SK-N-SH (cell line): ENCODE measurements around the gene MEF2C. TPM values are rescaled to one million over a fixed set of nuclear protein-coding genes. Genes with fewer than 3 reads are reported as not detected.

ENCODE experiments used
- CTCF ChIA-PET: fragments of 300-600, 350-600 bp; formaldehyde crosslinking; extraction: SDS; loops from one replicate; lab custom pipeline; 2021; lab: Yijun Ruan, JAX
- POLR2A ChIA-PET: fragments of 350-600 bp; sonication (Branson Sonifier 250); formaldehyde crosslinking; extraction: SDS; loops from one replicate; lab custom pipeline; 2020; ENCODE audit warnings: antibody characterized with exemption, inconsistent platforms; lab: Yijun Ruan, JAX
- DNase-seq: peaks from one replicate; pipeline ENCODE4 v3.0.0; 2012
- H2AFZ ChIP-seq: fragments of 200-600 bp; sonication (generic); 2 replicates; pipeline ENCODE4 v1.8.1; 2016; ENCODE audit warnings: antibody characterized with exemption, mild to moderate bottlenecking, low read depth
- H3F3A ChIP-seq: fragments of 200-600 bp; sonication (generic); replicated peaks from 2 replicates; pipeline ENCODE3; 2016; ENCODE audit warnings: antibody characterized with exemption, mild to moderate bottlenecking; ENCODE audit not compliant: insufficient read depth
- H3K27ac ChIP-seq, 2 experiments: fragments of 200-500 bp in 1 of 2; fragments of 200-600 bp in 1 of 2; sonication (Bioruptor generic) in 1 of 2; sonication (generic), shearing (Covaris generic) in 1 of 2; 2 replicates each; pipeline versions ENCODE4 v1.5.1 to v1.6.1; 2014 to 2016; ENCODE audit warnings: low read depth in 2 of 2, inconsistent platforms in 1 of 2, low read length in 1 of 2, mild to moderate bottlenecking in 1 of 2, mixed read lengths in 1 of 2
- H3K27me3 ChIP-seq: fragments of 200-600 bp; sonication (generic), shearing (Covaris generic); 2 replicates; pipeline ENCODE4 v1.6.1; 2016; ENCODE audit warnings: mixed run types; ENCODE audit not compliant: insufficient read depth
- H3K36me3 ChIP-seq, 2 experiments: fragments of 200-500 bp in 1 of 2; fragments of 200-600 bp in 1 of 2; sonication (Bioruptor generic) in 1 of 2; sonication (generic) in 1 of 2; replicated peaks in 1 of 2; 2 replicates each; pipeline versions ENCODE3 to v1.5.1; 2014 to 2016; ENCODE audit warnings: low read length in 1 of 2, mild to moderate bottlenecking in 1 of 2; ENCODE audit not compliant: insufficient read depth in 2 of 2, control insufficient read depth in 1 of 2
- H3K4me1 ChIP-seq, 2 experiments: fragments of 200-500 bp in 1 of 2; fragments of 200-600 bp in 1 of 2; sonication (Bioruptor generic) in 1 of 2; sonication (generic), shearing (Covaris generic) in 1 of 2; 2 replicates each; pipeline versions ENCODE4 v1.5.1 to v1.6.1; 2014 to 2016; ENCODE audit warnings: low read depth in 1 of 2, low read length in 1 of 2, mixed run types in 1 of 2; ENCODE audit not compliant: insufficient read depth in 2 of 2, control insufficient read depth in 1 of 2
- H3K4me2 ChIP-seq: fragments of 200-600 bp; sonication (generic), shearing (Covaris generic); 2 replicates; pipeline ENCODE4 v1.6.1; 2017; ENCODE audit warnings: mixed run types
- H3K4me3 ChIP-seq, 2 experiments: fragments of 200-500 bp in 1 of 2; fragments of 200-600 bp in 1 of 2; sonication (Bioruptor generic) in 1 of 2; sonication (generic), shearing (Covaris generic) in 1 of 2; 2 replicates each; pipeline versions ENCODE4 v1.5.1 to v1.8.1; 2014 to 2016; ENCODE audit warnings: low read depth in 2 of 2, inconsistent platforms in 1 of 2, low read length in 1 of 2, mild to moderate bottlenecking in 1 of 2, mixed read lengths in 1 of 2, moderate library complexity in 1 of 2
- H3K79me2 ChIP-seq: fragments of 200-600 bp; sonication (generic); 2 replicates; pipeline ENCODE4 v1.8.1; 2017; ENCODE audit warnings: mild to moderate bottlenecking; ENCODE audit not compliant: insufficient read depth
- H3K9ac ChIP-seq: fragments of 200-600 bp; sonication (generic); 2 replicates; pipeline ENCODE4 v1.6.1; 2017; ENCODE audit warnings: mixed run types
- H3K9me2 ChIP-seq: fragments of 200-600 bp; sonication (generic); 2 replicates; pipeline ENCODE4 v1.6.1; 2017; ENCODE audit warnings: mixed run types
- H3K9me3 ChIP-seq: fragments of 200-600 bp; sonication (generic); 2 replicates; pipeline ENCODE4 v1.6.1; 2017; ENCODE audit warnings: mixed run types, mild to moderate bottlenecking, moderate library complexity
- H4K20me1 ChIP-seq: fragments of 200-600 bp; sonication (generic); 2 replicates; pipeline ENCODE4 v1.6.1; 2017; ENCODE audit warnings: mild to moderate bottlenecking, mixed run types; ENCODE audit not compliant: insufficient read depth
- CHD2 ChIP-seq: fragments of 150-350 bp; IDR thresholded peaks from 2 replicates; pipeline ENCODE4 v1.6.1; 2018; ENCODE audit warnings: low read length; ENCODE audit not compliant: partially characterized antibody
- EP300 ChIP-seq, 2 experiments: IDR thresholded peaks; 2 replicates each; pipeline versions ENCODE4 v1.4.0 to v1.6.1; 2012; ENCODE audit warnings: borderline replicate concordance in 1 of 2, low read depth in 1 of 2, low read length in 1 of 2
- EZH2phosphoT487 ChIP-seq: fragments of 200-600 bp; sonication (generic); IDR thresholded peaks from 2 replicates; pipeline ENCODE4 v1.6.1; 2017; ENCODE audit warnings: low read depth, mixed run types, mild to moderate bottlenecking, antibody characterized with exemption, moderate library complexity, borderline replicate concordance
- FOSL2 ChIP-seq: IDR thresholded peaks from 2 replicates; pipeline ENCODE4 v1.4.0; 2012; ENCODE audit warnings: low read depth, mild to moderate bottlenecking, moderate library complexity, borderline replicate concordance
- FOXJ3 ChIP-seq: sonication (generic); formaldehyde crosslinking; IDR thresholded peaks from 2 replicates; pipeline ENCODE4 v1.5.1; 2020; ENCODE audit warnings: mild to moderate bottlenecking, missing genetic modification reagents
- GABPA ChIP-seq: IDR thresholded peaks from 2 replicates; pipeline ENCODE4 v1.4.0; 2012; ENCODE audit warnings: low read depth, mild to moderate bottlenecking
- GATA2 ChIP-seq: sonication (generic); formaldehyde crosslinking; IDR thresholded peaks from 2 replicates; pipeline ENCODE4 v1.5.0; 2020; ENCODE audit warnings: mild to moderate bottlenecking, missing genetic modification reagents
- MXI1 ChIP-seq: IDR thresholded peaks from 2 replicates; pipeline ENCODE4 v1.6.1; 2012; ENCODE audit warnings: mild to moderate bottlenecking, low read depth, low read length, improper control_type of control experiment
- NFIC ChIP-seq: IDR thresholded peaks from 2 replicates; pipeline ENCODE4 v1.4.0; 2012; ENCODE audit warnings: borderline replicate concordance
- REST ChIP-seq: IDR thresholded peaks from 2 replicates; pipeline ENCODE4 v1.6.1; 2012; ENCODE audit warnings: mild to moderate bottlenecking, low read depth, low read length, moderate library complexity
- RFX5 ChIP-seq: IDR thresholded peaks from 2 replicates; pipeline ENCODE4 v1.6.1; 2012; ENCODE audit warnings: mild to moderate bottlenecking, improper control_type of control experiment, low read length
- RXRA ChIP-seq: IDR thresholded peaks from 2 replicates; pipeline ENCODE4 v1.4.0; 2012; ENCODE audit warnings: low read depth, mild to moderate bottlenecking, borderline replicate concordance
- TAF1 ChIP-seq: IDR thresholded peaks from 2 replicates; pipeline ENCODE4 v1.6.1; 2012; ENCODE audit warnings: low read depth, mild to moderate bottlenecking, low read length, moderate library complexity, borderline replicate concordance
- TEAD4 ChIP-seq: IDR thresholded peaks from 2 replicates; pipeline ENCODE4 v1.4.0; 2012; ENCODE audit warnings: mild to moderate bottlenecking, borderline replicate concordance; ENCODE audit not compliant: insufficient read depth
- USF2 ChIP-seq: fragments of 150-350 bp; IDR thresholded peaks from 2 replicates; pipeline ENCODE4 v1.6.1; 2017; ENCODE audit warnings: antibody characterized with exemption, low read length, low read depth, borderline replicate concordance
- WGBS: methylation state at CpG from one replicate; pipeline ENCODE4 v1.1.6; 2017; ENCODE audit warnings: low lambda C conversion rate; 5-methylcytosine and 5-hydroxymethylcytosine counted together
- polyA plus RNA-seq, 3 experiments: library from polyadenylated mRNA; depleted of rRNA; stranded (reverse); fragments of >200 nt; gene quantifications; 2 replicates each; pipeline ENCODE4 v1.2.3, GENCODE V29; 2012
- TF ChIP-seq, protein P1 (sequence below): IDR thresholded peaks from 2 replicates; pipeline ENCODE4 v1.4.0; 2012; ENCODE audit warnings: low read depth

MEF2C gene
- polyA plus RNA-seq, 1 of the 3 experiments (the other 2 are of a cell fraction) = 1.2 TPM

- H3K4me1 ChIP-seq = peaks cover 0 to 8% of the 10 kb centered on the region in 2 experiments; a peak in 3 of 4 replicates
- H3K27ac ChIP-seq = peak overlapping the region in 1 of 2 experiments; percentile 99; a peak in 2 of 4 replicates
- peak overlapping the region; percentile 75; the same call in 1 of the 2 replicates for H2AFZ ChIP-seq
- no peaks in the 10 kb centered on the region for H3K27me3 ChIP-seq
- H3K9me3 ChIP-seq = no peaks in the 10 kb centered on the region
- no peak overlapping the region for H3K4me3 ChIP-seq
- CTCF ChIA-PET = interaction anchor here (0.8 to 1.7 kb wide), 2 partner anchors 56 to 63 kb away, joined by 3 to 4 read pairs; no protein-coding TSS in a partner anchor
- no peak for DNase-seq
- peaks cover 27% of the 10 kb centered on the region for H3F3A ChIP-seq
- H3K4me2 ChIP-seq = peak overlapping the region; percentile 59; the same call in 1 of the 2 replicates
- no peaks in the 10 kb centered on the region for H3K9me2 ChIP-seq
- no peaks in the 10 kb centered on the region for H3K79me2 ChIP-seq
- POLR2A ChIA-PET = no interaction called here
- no peaks in the 10 kb centered on the region for H3K36me3 ChIP-seq
- H4K20me1 ChIP-seq = no peaks in the 10 kb centered on the region
- H3K9ac ChIP-seq = peak overlapping the region; percentile 74; the same call in 1 of the 2 replicates
- no peak for TF ChIP-seq GABPA
- no peak for TF ChIP-seq REST
- no peak for TF ChIP-seq MXI1
- TF ChIP-seq RFX5 = no peak
- TF ChIP-seq TAF1 = no peak
- TF ChIP-seq CHD2 = no peak
- TF ChIP-seq EZH2phosphoT487 = no peak
- no peak for TF ChIP-seq TEAD4
- no peak for TF ChIP-seq RXRA
- TF ChIP-seq USF2 = no peak
- no peak for TF ChIP-seq GATA2 (CRISPR knock-in tag)
- TF ChIP-seq NFIC = no peak
- TF ChIP-seq FOXJ3 = no peak
- TF ChIP-seq FOSL2 = no peak
- no peak for TF ChIP-seq EP300 (IDR thresholded peaks at IDR 0.05; ENCODE audit: borderline replicate concordance in 1 of 2, low read depth in 1 of 2, low read length in 1 of 2)
- TF ChIP-seq, protein P1, sequence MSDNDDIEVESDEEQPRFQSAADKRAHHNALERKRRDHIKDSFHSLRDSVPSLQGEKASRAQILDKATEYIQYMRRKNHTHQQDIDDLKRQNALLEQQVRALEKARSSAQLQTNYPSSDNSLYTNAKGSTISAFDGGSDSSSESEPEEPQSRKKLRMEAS = no peak
- 85% methylated on average over 2 of the region's 2 CpGs for WGBS
Observed at GRCh38 chr5:88786789-88787188, 96.2 kb downstream of the MEF2C start.
